DOHH2 (cell line): ENCODE data around the gene COL8A2.

Experiments
- EZH2phosphoT487 ChIP-seq: fragments of 200-600 bp; sonication (generic); IDR thresholded peaks from 2 replicates; pipeline ENCODE4 v1.6.1; 2017; ENCODE audit warnings: borderline replicate concordance, mild to moderate bottlenecking, antibody characterized with exemption, low read length, moderate library complexity, mixed read lengths
- TF ChIP-seq, protein P1 (sequence below): fragments of 200-600 bp; sonication (generic); IDR thresholded peaks from one replicate; pipeline ENCODE4 v1.5.1; 2014; ENCODE audit warnings: antibody characterized with exemption, mild to moderate bottlenecking, low read depth, low read length; ENCODE audit not compliant: poor library complexity, severe bottlenecking

GRCh38 chr1:36166136-36166535 is 41.1 kb upstream of the COL8A2 start:
- no peak for TF ChIP-seq EZH2phosphoT487
- TF ChIP-seq, protein P1, sequence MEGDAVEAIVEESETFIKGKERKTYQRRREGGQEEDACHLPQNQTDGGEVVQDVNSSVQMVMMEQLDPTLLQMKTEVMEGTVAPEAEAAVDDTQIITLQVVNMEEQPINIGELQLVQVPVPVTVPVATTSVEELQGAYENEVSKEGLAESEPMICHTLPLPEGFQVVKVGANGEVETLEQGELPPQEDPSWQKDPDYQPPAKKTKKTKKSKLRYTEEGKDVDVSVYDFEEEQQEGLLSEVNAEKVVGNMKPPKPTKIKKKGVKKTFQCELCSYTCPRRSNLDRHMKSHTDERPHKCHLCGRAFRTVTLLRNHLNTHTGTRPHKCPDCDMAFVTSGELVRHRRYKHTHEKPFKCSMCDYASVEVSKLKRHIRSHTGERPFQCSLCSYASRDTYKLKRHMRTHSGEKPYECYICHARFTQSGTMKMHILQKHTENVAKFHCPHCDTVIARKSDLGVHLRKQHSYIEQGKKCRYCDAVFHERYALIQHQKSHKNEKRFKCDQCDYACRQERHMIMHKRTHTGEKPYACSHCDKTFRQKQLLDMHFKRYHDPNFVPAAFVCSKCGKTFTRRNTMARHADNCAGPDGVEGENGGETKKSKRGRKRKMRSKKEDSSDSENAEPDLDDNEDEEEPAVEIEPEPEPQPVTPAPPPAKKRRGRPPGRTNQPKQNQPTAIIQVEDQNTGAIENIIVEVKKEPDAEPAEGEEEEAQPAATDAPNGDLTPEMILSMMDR: no peak
